NOMO-1 treated with DMSO at 0.1 percent for 48 hours (cell line): ENCODE data around the gene TNFRSF19.

Source experiments
- DNase-seq: peaks from one replicate; lab custom pipeline; 2025; ENCODE audit not compliant: unreplicated experiment; lab: John Stamatoyannopoulos, UW

TNFRSF19 gene

DNA sequence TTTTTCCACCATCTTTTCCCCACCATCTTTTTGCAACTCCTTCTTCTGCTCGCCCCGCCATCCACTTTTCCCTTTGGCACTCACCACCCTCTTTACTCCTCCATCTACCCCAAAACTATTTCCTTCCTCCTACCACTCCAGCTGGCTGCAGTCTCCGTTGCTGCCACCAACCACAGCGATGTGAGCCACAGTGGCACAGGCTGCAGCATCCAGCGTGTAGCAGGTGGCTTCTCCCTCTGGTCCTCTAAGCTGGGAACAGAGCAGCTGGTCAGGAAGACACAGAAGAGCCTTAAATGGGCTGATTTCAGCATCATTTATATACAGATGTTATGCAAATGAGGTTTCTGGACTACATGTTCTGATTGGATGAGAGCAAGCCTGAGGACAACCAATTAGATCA is 144.5 kb downstream of the TNFRSF19 start:
- DNase-seq, result no peak

DNA sequence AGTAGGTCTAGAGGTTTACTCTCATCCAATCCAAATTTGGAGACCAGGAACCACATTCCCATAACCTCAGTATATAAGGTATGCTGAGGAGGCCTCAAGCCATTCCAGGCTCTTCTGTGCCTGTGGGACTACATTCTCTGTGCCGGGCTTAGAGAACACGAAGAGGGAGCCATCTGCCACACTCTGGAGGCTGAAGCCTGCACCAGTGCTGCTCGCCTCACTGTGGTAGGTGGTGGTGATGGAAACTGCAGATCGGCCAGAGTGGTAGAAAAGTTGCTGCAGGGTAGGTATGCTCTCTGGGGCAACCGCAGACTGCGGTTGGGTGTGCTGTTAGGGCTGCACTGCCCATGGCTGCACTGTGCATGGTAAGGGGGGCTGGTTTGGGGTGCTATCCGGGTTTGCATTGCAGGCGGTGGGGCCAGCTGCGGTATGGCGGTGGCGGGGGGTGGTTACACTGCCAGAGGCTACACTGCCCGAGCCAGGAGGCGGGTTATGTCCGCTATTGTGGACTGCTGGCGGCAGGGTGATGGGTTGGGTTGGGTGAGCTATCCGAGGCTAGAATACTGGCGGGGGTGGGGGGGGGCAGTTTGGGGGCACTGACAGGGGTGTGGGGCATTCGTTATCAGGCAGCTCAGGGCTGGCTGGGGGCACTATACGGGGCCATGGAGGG is 145.0 kb downstream of the TNFRSF19 start:
- no peak for DNase-seq

- no peak for DNase-seq
Observed at GRCh38 chr13:23715762-23716235, 145.6 kb downstream of the TNFRSF19 start.

GRCh38 chr13:23716401-23716800 is 146.2 kb downstream of the TNFRSF19 start:
- DNase-seq, result no peak

GRCh38 chr13:23718996-23719395 is 148.8 kb downstream of the TNFRSF19 start:
- DNase-seq, result no peak

GRCh38 chr13:23722726-23723453 is 152.7 kb downstream of the TNFRSF19 start:
- no peak for DNase-seq

- no peak for DNase-seq
Observed at GRCh38 chr13:23723471-23723870, 153.3 kb downstream of the TNFRSF19 start.

GRCh38 chr13:23724196-23724970 is 154.2 kb downstream of the TNFRSF19 start:
- no peak for DNase-seq
